GM10248 (cell line): ENCODE results near the gene SNAI3.

ENCODE experiments used
- CTCF ChIA-PET: fragments of 300-600 bp; sonication (Branson Sonifier 250); formaldehyde crosslinking; extraction: SDS; loops from one replicate; lab custom pipeline; 2021; ENCODE audit warnings: antibody characterized with exemption; lab: Yijun Ruan, JAX
- POLR2A ChIA-PET: fragments of 350-650 bp; sonication (Branson Sonifier 250); formaldehyde crosslinking; extraction: SDS; loops from one replicate; lab custom pipeline; 2020; ENCODE audit warnings: antibody characterized with exemption; lab: Yijun Ruan, JAX
- DNase-seq: peaks from one replicate; pipeline ENCODE4 v3.0.0; 2012; ENCODE audit errors: extremely low spot score
- CTCF ChIP-seq: IDR thresholded peaks from 2 replicates; pipeline ENCODE4 v1.5.1; 2012; ENCODE audit warnings: mild to moderate bottlenecking, low read depth; ENCODE audit errors: extremely low read depth, missing control alignments, control extremely low read depth

The SNAI3 gene

DNA sequence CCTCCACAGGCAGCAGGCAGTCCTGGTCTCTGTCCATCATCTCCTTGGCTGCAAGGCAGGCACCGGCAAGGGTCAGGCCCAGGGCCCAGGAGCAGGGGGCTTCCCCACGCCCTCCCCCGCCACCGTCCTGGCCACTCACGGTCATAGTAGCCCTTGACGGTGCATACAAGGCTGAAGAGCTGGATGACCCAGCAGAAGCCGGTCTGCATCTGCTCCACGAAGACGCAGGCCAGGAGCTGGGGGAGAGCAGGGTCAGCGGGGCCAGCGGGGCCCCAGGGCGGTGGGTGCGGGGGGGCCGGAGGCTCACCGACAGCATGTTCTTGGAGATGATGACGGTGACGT is 40.1 kb upstream of the SNAI3 start:
- ChIA-PET POLR2A (no interaction called here), CTCF (interaction anchor here (1.1 kb wide), 1 partner anchor 11 kb away, joined by 5 read pairs; no protein-coding TSS in a partner anchor)
- DNase-seq, result no peak
- no peak for TF ChIP-seq CTCF

DNA sequence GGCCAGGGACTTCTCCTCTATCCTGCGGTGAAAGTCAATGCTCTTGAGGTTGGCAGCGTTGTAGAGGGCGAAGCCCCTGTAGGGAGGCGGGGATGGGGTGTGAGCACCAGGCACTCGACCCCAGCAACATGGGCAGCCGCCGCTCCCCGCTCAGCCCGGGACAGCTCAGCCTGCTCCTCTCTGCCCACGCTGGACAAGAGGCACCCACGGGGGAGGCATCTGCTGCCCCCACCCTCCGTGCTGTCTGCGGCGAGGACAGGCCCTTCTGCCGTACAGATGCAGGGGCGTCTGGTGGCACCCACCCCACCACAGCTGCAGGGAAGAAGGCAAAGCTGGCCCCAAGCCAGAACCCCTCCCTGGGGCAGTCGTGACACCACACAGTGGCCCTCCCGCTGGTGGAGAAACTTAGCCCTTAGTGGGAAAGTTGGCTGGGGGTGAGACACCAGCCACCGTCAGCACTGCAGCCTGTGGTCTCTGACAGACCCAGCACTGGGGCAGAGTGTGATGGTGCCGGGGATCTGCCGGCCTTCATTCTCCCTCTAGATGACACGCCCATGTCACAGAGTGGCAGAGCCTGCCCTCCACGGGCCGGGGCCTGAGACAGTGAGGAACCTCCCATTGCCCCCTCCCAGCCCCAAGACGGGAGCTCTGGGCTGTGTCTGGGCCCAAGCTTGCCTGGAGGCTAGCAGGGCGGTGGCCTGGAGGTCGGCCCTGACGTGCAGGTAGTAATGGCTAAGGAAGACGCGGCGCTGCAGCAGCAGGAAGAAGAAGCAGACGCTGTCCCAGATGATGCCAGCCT is 39.5 kb upstream of the SNAI3 start:
- POLR2A ChIA-PET, result no interaction called here
- no peak for DNase-seq
- TF ChIP-seq CTCF, result no peak
- CTCF ChIA-PET, result interaction anchor here (1.1 to 1.6 kb wide), 2 partner anchors 12 kb away, joined by 5 to 7 read pairs; no protein-coding TSS in a partner anchor

DNA sequence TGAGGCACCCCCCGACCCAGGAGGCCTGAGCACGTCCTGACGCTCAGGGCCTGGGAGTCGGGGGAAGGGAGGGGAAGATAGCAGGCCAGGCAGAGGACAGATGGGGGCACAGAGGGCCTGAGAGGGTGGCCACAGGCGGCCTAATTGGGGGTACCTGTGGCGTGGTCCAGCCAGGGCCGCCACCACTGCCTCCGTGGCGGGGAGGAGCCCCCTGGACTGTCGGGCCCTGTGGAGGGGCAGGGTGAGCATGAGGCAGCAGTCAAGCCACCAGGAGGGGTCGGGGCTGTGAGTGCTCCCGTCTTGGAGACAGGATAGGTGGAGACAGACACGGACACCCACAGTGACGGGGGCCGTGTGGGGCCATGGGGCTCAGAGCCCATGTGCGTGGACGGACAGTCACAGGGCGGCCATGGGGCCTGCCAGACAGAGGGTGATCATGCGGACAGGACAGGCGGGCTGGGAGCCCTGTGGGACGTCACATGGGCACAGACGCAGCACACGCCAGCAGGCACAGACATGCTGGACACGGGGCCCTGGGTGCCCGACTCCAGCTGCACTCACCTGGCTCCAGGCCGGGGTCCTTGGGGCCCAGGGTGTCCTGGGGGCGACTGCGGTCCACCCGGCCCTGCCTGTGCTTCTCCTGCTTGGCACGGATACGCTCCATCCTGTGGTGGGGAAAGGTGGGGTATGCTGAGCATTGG is 38.7 kb upstream of the SNAI3 start:
- POLR2A ChIA-PET, result no interaction called here

DNA sequence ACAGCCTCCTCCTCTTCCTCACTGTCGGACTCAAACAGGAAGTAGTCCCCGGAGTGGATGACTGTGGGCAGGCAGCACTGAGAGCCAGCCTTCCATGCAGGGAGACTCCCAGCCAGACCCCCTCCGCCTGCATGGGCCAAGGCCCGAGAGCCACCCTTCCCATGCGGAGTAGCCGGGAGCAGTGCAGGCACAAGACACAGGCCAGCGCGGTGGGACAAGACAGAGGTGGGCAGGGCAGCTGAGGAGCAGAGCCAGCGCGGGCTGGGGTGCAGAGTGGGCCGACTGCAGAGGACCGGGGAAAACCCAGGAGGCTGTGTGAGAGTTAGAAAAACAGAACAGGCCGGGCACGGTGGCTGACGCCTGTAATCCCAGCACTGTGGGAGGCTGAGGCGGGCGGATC is 37.6 kb upstream of the SNAI3 start:
- CTCF ChIA-PET, result interaction anchor here (1.6 kb wide), 1 partner anchor 13 kb away, joined by 7 read pairs; no protein-coding TSS in a partner anchor
- no peak for TF ChIP-seq CTCF
- POLR2A ChIA-PET, result no interaction called here
- no peak for DNase-seq

More for the DNA sequence above, 38.7 kb upstream of the SNAI3 start:
- TF ChIP-seq CTCF, result no peak
- no peak for DNase-seq
- CTCF ChIA-PET, result interaction anchor here (1.6 kb wide), 1 partner anchor 12 kb away, joined by 7 read pairs; no protein-coding TSS in a partner anchor

- ChIA-PET POLR2A (no interaction called here), CTCF (no interaction called here)
- TF ChIP-seq CTCF, result no peak
- DNase-seq, result no peak
Measured at GRCh38 chr16:88723507-88723887, 37.2 kb upstream of the SNAI3 start.

DNA sequence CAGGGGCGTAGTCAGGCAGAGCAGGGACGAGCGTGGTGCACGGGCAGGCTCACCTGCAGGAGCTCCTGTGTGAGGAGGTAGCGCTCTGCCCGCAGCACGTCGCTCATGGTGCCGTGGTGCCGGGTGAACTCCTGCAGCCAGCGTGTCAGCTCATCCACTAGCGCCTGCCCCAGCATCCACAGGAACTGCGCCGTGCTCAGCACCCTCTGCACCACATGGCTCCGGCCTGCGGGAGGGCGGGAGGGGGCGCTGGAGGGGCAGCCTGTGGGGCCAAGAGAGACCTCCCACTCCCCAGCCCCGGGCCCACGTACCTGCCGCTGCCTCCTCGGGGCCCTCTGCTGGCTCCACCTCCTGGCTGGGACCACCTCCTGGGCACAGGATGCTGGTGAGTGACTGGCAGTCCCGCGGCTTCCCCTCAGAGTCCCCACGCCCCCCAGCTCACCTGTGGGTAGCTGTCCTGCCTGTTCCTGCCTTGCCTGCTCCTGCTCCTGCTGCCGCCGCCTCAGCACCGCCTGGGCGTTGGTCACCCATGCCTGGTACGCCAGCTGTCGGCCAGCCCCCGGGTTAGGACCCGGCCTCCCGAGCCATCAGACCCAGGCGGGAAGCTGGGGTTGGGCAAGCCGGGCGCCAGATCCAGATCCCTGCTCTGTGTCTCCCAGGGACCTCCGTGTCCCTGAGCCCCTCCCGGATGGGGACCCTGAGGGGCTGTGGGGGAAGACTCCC is 36.6 kb upstream of the SNAI3 start:
- TF ChIP-seq CTCF, result no peak
- ChIA-PET CTCF (interaction anchor here (0.9 to 3.1 kb wide), 2 partner anchors 14 to 20 kb away, joined by 5 to 17 read pairs; no protein-coding TSS in a partner anchor), POLR2A (no interaction called here)
- no peak for DNase-seq
